Measurements from ENCODE around the gene EIF4G3.
"Not testable (repeated sequence)": the region's sequence is repeated elsewhere in the genome, so short reads cannot be mapped to it uniquely, and the experiment has no call there.

Gene EIF4G3

DNA sequence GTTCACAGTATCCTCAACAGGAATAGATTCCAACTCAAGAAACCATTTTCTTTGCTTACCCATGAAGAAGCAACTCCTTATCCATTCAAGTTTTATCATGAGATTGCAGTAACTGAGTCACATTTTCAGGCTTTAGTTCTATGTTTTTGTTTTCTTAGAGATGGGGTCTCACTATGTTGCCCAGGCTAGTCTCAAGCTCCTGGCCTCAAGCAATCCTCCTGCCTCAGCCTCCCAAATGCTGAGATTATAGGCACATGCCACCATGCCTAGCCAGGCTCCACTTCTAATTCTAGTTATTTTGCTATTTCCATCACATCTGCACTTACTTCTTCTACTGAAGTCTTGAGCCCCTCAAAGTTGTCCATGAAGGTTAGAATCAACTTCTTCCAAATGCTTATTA lies 246.3 kb downstream of the EIF4G3 start:
- no peaks in the 10 kb centered on the region for H3K9me3 ChIP-seq (ENCODE audit: control insufficient read depth in 1 of 2, low read length in 2 of 2)
- no peaks in the 10 kb centered on the region for H3K4me1 ChIP-seq (ENCODE audit: control insufficient read depth in 1 of 2, insufficient read depth in 2 of 2, low read length in 2 of 2)
- H3K4me3 ChIP-seq (ENCODE audit: low read depth in 1 of 2, low read length in 2 of 2), result no peak overlapping the region
- no peak overlapping the region for H3K27ac ChIP-seq (ENCODE audit: low read length)
- peaks cover 3 to 9% of the 10 kb centered on the region in 2 donors for H3K36me3 ChIP-seq (ENCODE audit: control insufficient read depth in 1 of 2, insufficient read depth in 2 of 2, low read length in 2 of 2)
- H3K27me3 ChIP-seq (ENCODE audit: low read depth, low read length), result no peaks in the 10 kb centered on the region

- H3K36me3 ChIP-seq (ENCODE audit: control insufficient read depth in 1 of 2, insufficient read depth in 2 of 2, low read length in 2 of 2), result peaks cover 3 to 5% of the 10 kb centered on the region in 2 donors
- H3K27ac ChIP-seq (ENCODE audit: low read length), result no peak overlapping the region
- H3K9me3 ChIP-seq (ENCODE audit: control insufficient read depth in 1 of 2, low read length in 2 of 2), result no peaks in the 10 kb centered on the region
- no peaks in the 10 kb centered on the region for H3K27me3 ChIP-seq (ENCODE audit: low read depth, low read length)
- no peaks in the 10 kb centered on the region for H3K4me1 ChIP-seq (ENCODE audit: control insufficient read depth in 1 of 2, insufficient read depth in 2 of 2, low read length in 2 of 2)
- H3K4me3 ChIP-seq (ENCODE audit: low read depth in 1 of 2, low read length in 2 of 2), result no peak overlapping the region
Observed at GRCh38 chr1:20928146-20928545, 248.6 kb downstream of the EIF4G3 start.

DNA sequence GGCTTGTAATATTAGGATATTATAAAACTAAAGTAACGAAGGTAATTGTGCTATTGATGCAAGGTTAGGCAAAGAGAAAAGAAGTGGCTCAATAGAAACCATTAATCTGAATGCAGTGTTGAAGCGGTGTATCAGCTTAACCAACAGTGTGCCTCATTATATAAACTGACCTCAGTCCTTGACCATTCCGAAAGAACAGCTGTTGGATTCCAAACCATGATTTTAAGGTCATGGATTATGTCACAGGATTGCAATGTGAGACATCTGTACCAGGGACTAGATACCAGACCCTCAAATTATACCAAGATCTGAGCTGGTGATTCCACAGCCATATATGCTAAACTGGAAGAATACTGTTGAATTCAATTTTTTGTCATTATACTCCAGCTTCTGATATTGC lies 255.4 kb downstream of the EIF4G3 start:
- H3K4me3 ChIP-seq (ENCODE audit: low read depth in 1 of 2, low read length in 2 of 2), result no peak overlapping the region
- no peaks in the 10 kb centered on the region for H3K27me3 ChIP-seq (ENCODE audit: low read depth, low read length)
- H3K4me1 ChIP-seq (ENCODE audit: control insufficient read depth in 1 of 2, insufficient read depth in 2 of 2, low read length in 2 of 2), result no peaks in the 10 kb centered on the region
- no peak overlapping the region for H3K27ac ChIP-seq (ENCODE audit: low read length)
- no peaks in the 10 kb centered on the region for H3K9me3 ChIP-seq (ENCODE audit: control insufficient read depth in 1 of 2, low read length in 2 of 2)
- H3K36me3 ChIP-seq (ENCODE audit: control insufficient read depth in 1 of 2, insufficient read depth in 2 of 2, low read length in 2 of 2), result peaks cover 0 to 6% of the 10 kb centered on the region in 2 donors

DNA sequence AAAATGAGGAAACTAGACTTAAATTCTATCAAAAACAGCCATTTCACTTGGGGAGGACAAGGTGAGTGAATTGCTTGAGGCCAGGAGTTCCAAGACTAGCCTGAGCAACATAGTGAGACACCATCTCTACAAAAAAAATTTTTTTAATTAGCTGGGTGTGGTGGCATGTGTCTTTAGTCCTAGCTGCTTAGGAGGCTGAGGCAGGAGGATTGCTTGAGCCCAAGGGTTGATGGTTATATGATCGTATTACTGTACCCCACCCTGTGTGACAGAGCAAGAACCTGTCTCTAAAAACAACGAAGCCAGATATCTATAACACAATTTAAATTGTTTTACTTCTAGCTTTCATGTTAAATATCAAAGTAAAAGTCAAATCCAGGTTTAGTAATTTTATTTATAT lies 263.5 kb downstream of the EIF4G3 start:
- no peaks in the 10 kb centered on the region for H3K36me3 ChIP-seq (ENCODE audit: control insufficient read depth in 1 of 2, insufficient read depth in 2 of 2, low read length in 2 of 2)
- H3K9me3 ChIP-seq (ENCODE audit: control insufficient read depth in 1 of 2, low read length in 2 of 2), result no peaks in the 10 kb centered on the region
- no peaks in the 10 kb centered on the region for H3K4me1 ChIP-seq (ENCODE audit: control insufficient read depth in 1 of 2, insufficient read depth in 2 of 2, low read length in 2 of 2)
- no peak overlapping the region for H3K4me3 ChIP-seq (ENCODE audit: low read depth in 1 of 2, low read length in 2 of 2)
- H3K27ac ChIP-seq (ENCODE audit: low read length), result no peak overlapping the region
- no peaks in the 10 kb centered on the region for H3K27me3 ChIP-seq (ENCODE audit: low read depth, low read length)

- not testable (repeated sequence) for H3K27me3 ChIP-seq (ENCODE audit: low read depth, low read length); H3K4me1 ChIP-seq (ENCODE audit: control insufficient read depth in 1 of 2, insufficient read depth in 2 of 2, low read length in 2 of 2); H3K36me3 ChIP-seq (ENCODE audit: control insufficient read depth in 1 of 2, insufficient read depth in 2 of 2, low read length in 2 of 2); H3K9me3 ChIP-seq (ENCODE audit: control insufficient read depth in 1 of 2, low read length in 2 of 2); H3K27ac ChIP-seq (ENCODE audit: low read length); H3K4me3 ChIP-seq (ENCODE audit: low read depth in 1 of 2, low read length in 2 of 2)
Observed at GRCh38 chr1:20907526-20907925, 269.2 kb downstream of the EIF4G3 start.

GRCh38 chr1:20903437-20903836 lies 273.3 kb downstream of the EIF4G3 start:
- no peaks in the 10 kb centered on the region for H3K27me3 ChIP-seq (ENCODE audit: low read depth, low read length)
- no peaks in the 10 kb centered on the region for H3K9me3 ChIP-seq (ENCODE audit: control insufficient read depth in 1 of 2, low read length in 2 of 2)
- H3K36me3 ChIP-seq (ENCODE audit: control insufficient read depth in 1 of 2, insufficient read depth in 2 of 2, low read length in 2 of 2), result peaks cover 6 to 8% of the 10 kb centered on the region in 2 donors
- no peaks in the 10 kb centered on the region for H3K4me1 ChIP-seq (ENCODE audit: control insufficient read depth in 1 of 2, insufficient read depth in 2 of 2, low read length in 2 of 2)
- no peak overlapping the region for H3K27ac ChIP-seq (ENCODE audit: low read length)
- H3K4me3 ChIP-seq (ENCODE audit: low read depth in 1 of 2, low read length in 2 of 2), result no peak overlapping the region

DNA sequence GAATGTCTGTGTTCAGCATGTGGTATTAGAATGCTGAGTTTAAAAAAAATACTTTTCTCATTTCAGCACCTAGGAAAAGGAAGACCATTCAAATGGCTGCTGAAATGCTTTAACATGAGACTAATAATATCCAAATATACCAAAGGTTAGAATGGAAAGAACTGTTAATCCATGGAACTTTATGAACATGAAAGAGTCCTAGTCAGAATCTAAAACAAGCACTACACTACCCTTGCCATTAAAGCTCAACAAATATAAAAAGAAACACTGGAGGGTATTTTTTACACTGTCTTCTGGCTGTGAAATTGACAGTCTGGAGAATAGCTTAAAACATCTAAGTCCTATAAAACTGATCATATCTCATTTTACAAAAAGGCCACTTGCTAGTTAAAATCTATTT lies 276.6 kb downstream of the EIF4G3 start:
- H3K27ac ChIP-seq (ENCODE audit: low read length), result no peak overlapping the region
- no peak overlapping the region for H3K4me3 ChIP-seq (ENCODE audit: low read depth in 1 of 2, low read length in 2 of 2)
- H3K36me3 ChIP-seq (ENCODE audit: control insufficient read depth in 1 of 2, insufficient read depth in 2 of 2, low read length in 2 of 2), result peaks cover 8 to 12% of the 10 kb centered on the region in 2 donors
- H3K27me3 ChIP-seq (ENCODE audit: low read depth, low read length), result no peaks in the 10 kb centered on the region
- H3K4me1 ChIP-seq (ENCODE audit: control insufficient read depth in 1 of 2, insufficient read depth in 2 of 2, low read length in 2 of 2), result no peaks in the 10 kb centered on the region
- no peaks in the 10 kb centered on the region for H3K9me3 ChIP-seq (ENCODE audit: control insufficient read depth in 1 of 2, low read length in 2 of 2)

- Histone ChIP-seq H3K4me3 (ENCODE audit: low read depth in 1 of 2, low read length in 2 of 2) (no peak overlapping the region), H3K27me3 (ENCODE audit: low read depth, low read length) (no peaks in the 10 kb centered on the region), H3K27ac (ENCODE audit: low read length) (no peak overlapping the region), H3K4me1 (ENCODE audit: control insufficient read depth in 1 of 2, insufficient read depth in 2 of 2, low read length in 2 of 2) (no peaks in the 10 kb centered on the region), H3K9me3 (ENCODE audit: control insufficient read depth in 1 of 2, low read length in 2 of 2) (no peaks in the 10 kb centered on the region), H3K36me3 (ENCODE audit: control insufficient read depth in 1 of 2, insufficient read depth in 2 of 2, low read length in 2 of 2) (peaks cover 8 to 12% of the 10 kb centered on the region in 2 donors)
Observed at GRCh38 chr1:20899154-20899972, 277.3 kb downstream of the EIF4G3 start.

GRCh38 chr1:20896826-20897225 lies 279.9 kb downstream of the EIF4G3 start:
- H3K4me1 ChIP-seq (ENCODE audit: control insufficient read depth in 1 of 2, insufficient read depth in 2 of 2, low read length in 2 of 2), result no peaks in the 10 kb centered on the region
- H3K9me3 ChIP-seq (ENCODE audit: control insufficient read depth in 1 of 2, low read length in 2 of 2), result no peaks in the 10 kb centered on the region
- H3K36me3 ChIP-seq (ENCODE audit: control insufficient read depth in 1 of 2, insufficient read depth in 2 of 2, low read length in 2 of 2), result peaks cover 24 to 27% of the 10 kb centered on the region in 2 donors
- H3K27me3 ChIP-seq (ENCODE audit: low read depth, low read length), result no peaks in the 10 kb centered on the region
- no peak overlapping the region for H3K4me3 ChIP-seq (ENCODE audit: low read depth in 1 of 2, low read length in 2 of 2)
- H3K27ac ChIP-seq (ENCODE audit: low read length), result no peak overlapping the region

GRCh38 chr1:20893931-20894330 lies 282.8 kb downstream of the EIF4G3 start:
- H3K9me3 ChIP-seq (ENCODE audit: control insufficient read depth in 1 of 2, low read length in 2 of 2), result no peaks in the 10 kb centered on the region
- no peaks in the 10 kb centered on the region for H3K27me3 ChIP-seq (ENCODE audit: low read depth, low read length)
- H3K4me3 ChIP-seq (ENCODE audit: low read depth in 1 of 2, low read length in 2 of 2), result no peak overlapping the region
- H3K27ac ChIP-seq (ENCODE audit: low read length), result no peak overlapping the region
- H3K36me3 ChIP-seq (ENCODE audit: control insufficient read depth in 1 of 2, insufficient read depth in 2 of 2, low read length in 2 of 2), result peaks cover 16 to 23% of the 10 kb centered on the region in 2 donors
- no peaks in the 10 kb centered on the region for H3K4me1 ChIP-seq (ENCODE audit: control insufficient read depth in 1 of 2, insufficient read depth in 2 of 2, low read length in 2 of 2)

GRCh38 chr1:20891091-20891490 lies 285.6 kb downstream of the EIF4G3 start:
- Histone ChIP-seq H3K4me1 (ENCODE audit: control insufficient read depth in 1 of 2, insufficient read depth in 2 of 2, low read length in 2 of 2) (no peaks in the 10 kb centered on the region), H3K4me3 (ENCODE audit: low read depth in 1 of 2, low read length in 2 of 2) (no peak overlapping the region), H3K27ac (ENCODE audit: low read length) (no peak overlapping the region), H3K27me3 (ENCODE audit: low read depth, low read length) (no peaks in the 10 kb centered on the region), H3K36me3 (ENCODE audit: control insufficient read depth in 1 of 2, insufficient read depth in 2 of 2, low read length in 2 of 2) (peaks cover 16 to 23% of the 10 kb centered on the region in 2 donors), H3K9me3 (ENCODE audit: control insufficient read depth in 1 of 2, low read length in 2 of 2) (no peaks in the 10 kb centered on the region)

GRCh38 chr1:20887246-20887645 lies 289.5 kb downstream of the EIF4G3 start:
- Histone ChIP-seq H3K9me3 (ENCODE audit: control insufficient read depth in 1 of 2, low read length in 2 of 2) (no peaks in the 10 kb centered on the region), H3K4me1 (ENCODE audit: control insufficient read depth in 1 of 2, insufficient read depth in 2 of 2, low read length in 2 of 2) (no peaks in the 10 kb centered on the region), H3K27me3 (ENCODE audit: low read depth, low read length) (no peaks in the 10 kb centered on the region), H3K36me3 (ENCODE audit: control insufficient read depth in 1 of 2, insufficient read depth in 2 of 2, low read length in 2 of 2) (peaks cover 8 to 9% of the 10 kb centered on the region in 2 donors), H3K4me3 (ENCODE audit: low read depth in 1 of 2, low read length in 2 of 2) (no peak overlapping the region), H3K27ac (ENCODE audit: low read length) (no peak overlapping the region)

All from muscle layer of duodenum (tissue), 2 donors.